Ramos (cell line): ENCODE results near the gene ARID3A.
"Not testable (repeated sequence)": the region's sequence is repeated elsewhere in the genome, so short reads cannot be mapped to it uniquely, and the experiment has no call there.

Experiments used
- in situ Hi-C: fragments of 300-500 bp; cut with MboI; formaldehyde crosslinking; loops from one replicate; pipeline ENCODE4 v1.14.3; 2022; ENCODE audit warnings: low sequenced_read_pairs; ENCODE audit not compliant: unreplicated experiment

Gene ARID3A

DNA sequence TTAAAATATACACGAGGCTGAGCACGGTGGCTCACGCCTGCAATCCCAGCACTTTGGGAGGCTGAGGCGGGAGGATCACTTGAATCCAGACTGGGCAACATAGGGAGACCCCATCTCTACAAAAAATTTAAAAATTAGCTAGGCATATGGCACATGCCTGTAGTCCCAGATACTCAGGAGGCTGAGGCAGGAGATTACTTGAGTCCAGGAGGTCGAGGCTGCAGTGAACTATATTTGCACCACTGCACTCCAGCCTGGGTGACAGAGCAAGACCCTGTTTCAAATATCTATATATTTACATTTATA is 98.0 kb downstream of the ARID3A start:
- in situ Hi-C loops: not testable (repeated sequence)

DNA sequence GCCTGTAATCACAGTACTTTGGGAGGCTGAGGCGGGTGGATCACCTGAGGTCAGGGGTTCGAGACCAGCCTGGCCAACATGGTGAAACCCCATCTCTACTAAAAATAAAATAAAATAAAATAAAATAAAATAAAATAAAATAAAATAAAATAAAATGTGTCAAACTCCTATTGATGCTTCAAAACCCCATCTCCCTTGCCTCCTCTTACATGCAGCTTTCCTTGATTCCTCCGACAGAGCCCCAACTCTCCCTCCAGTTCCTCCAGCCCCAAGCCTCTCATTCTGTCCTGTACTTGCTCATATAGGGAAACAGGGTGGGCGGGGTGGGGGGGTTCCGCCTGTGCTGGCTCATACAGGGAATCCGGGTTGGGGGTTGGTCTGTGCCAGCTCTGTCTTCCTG is 99.2 kb downstream of the ARID3A start:
- in situ Hi-C loops: not testable (repeated sequence)
